HG03139 (cell line): ENCODE measurements around the gene DRC7.
"Not testable (repeated sequence)": the region's sequence is repeated elsewhere in the genome, so short reads cannot be mapped to it uniquely, and the experiment has no call there.

Experiments
- ATAC-seq: cut with Tn5 transposase; IDR thresholded peaks from one replicate; pipeline ENCODE4 v1.9.1; 2021; ENCODE audit not compliant: unreplicated experiment

The DRC7 gene

DNA sequence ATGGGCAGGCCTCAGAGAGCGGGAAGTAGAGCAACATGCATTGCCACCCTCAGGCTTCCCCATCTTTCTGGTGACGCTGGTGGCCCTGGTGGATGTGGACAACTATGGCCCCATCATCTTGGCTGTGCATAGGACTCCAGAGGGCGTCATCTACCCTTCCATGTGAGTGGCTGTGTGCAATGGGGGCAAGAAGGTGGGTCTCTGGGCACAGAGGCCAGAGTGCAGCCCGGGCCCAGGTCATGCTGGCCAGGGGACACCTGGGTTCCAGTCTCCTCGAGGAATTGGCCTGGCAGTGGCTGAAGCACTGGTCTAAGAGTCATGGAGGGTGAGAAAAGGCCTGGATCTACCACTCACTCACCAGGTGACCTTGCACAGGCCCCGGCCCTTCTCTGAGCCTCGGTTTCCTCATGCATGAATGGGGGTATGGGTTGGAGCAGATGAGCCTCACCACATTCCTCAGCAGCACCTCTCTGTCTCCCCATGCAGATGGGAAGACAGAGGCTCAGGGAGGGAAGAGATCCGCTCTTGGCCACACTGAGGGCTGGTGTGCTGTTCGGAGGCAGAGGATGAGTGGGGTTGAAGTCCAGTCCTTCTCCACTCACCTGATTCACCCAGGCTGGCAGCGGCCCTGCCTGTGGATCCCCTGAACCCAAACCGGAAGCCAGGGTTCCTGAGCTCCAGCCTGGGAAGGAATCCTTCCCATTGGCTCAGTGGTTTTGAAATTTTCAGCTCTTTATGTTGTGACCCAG lies 33.7 kb upstream of the DRC7 start:
- no peak for ATAC-seq

- ATAC-seq, result no peak
Measured at GRCh38 chr16:57661510-57661909, 33.1 kb upstream of the DRC7 start.

DNA sequence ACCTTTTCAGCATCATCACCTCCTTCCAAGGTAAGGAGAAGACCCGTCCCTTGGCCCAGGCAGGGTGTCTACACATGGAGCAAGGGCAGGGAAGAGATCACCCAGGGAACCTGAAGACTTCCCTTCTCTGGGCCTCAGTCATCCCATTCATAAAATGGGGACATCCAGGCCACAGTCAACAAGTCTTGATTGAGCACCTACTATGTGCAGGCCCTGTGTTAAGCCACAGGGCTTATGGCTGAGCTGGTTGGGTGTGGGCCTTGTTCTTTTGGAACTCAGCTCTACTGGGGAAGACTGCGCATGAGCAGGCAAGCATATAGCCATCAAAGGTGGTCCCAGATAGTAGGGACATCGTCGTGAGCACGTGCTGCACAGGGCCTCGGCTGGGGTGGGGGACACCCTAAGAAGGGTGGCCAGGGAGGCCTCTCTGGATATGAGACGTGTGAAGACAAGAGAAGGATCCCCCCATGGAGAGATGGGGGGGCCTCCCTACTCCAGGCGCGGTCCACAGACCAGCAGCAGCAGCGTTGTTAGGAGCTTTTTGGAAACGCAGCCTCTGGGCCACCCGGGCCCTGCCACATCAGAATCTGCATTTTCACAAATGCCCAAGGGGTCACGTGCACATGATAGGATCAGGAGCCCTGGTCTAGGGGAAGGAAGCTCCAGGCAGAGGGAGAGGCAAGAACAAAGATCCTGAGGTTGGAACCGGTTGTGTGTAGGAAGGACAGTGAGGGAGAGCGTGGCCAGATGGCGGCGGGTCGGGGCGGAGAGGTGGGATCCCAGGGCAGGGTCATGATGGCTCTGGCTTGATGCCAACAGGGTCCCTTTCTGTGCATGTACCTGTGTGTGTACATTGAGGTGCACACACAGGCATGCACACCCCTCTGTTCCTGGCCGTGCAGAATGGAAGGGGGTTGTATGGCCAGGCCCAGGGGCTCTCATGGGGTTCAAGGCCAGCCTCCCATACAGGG lies 32.4 kb upstream of the DRC7 start:
- ATAC-seq, result no peak

GRCh38 chr16:57663436-57663835 lies 31.2 kb upstream of the DRC7 start:
- ATAC-seq, result no peak

DNA sequence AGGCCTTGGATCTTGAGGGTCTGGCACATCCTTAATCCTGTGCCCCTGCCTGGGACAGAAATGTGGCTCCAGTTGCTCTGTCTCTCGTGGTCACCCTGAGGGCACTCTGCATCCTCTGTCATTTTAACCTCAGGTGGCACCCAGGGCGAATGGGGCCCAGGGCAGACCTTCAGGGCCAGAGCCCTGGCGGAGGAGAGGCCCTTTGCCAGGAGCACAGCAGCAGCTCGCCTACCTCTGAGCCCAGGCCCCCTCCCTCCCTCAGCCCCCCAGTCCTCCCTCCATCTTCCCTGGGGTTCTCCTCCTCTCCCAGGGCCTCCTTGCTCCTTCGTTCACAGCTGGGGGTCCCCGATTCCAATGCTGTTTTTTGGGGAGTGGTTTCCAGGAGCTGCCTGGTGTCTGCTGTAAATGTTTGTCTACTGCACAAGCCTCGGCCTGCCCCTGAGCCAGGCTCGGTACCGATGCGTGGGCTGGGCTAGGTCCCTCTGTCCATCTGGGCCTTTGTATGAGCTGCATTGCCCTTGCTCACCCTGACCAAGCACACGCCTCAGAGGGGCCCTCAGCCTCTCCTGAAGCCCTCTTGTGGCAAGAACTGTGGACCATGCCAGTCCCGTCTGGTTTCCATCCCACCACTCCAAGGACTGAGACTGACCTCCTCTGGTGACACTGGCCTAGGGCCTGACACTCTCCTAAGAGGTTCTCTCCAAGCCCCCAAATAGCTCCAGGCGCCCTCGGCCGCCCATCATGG lies 30.5 kb upstream of the DRC7 start:
- ATAC-seq, result no peak

DNA sequence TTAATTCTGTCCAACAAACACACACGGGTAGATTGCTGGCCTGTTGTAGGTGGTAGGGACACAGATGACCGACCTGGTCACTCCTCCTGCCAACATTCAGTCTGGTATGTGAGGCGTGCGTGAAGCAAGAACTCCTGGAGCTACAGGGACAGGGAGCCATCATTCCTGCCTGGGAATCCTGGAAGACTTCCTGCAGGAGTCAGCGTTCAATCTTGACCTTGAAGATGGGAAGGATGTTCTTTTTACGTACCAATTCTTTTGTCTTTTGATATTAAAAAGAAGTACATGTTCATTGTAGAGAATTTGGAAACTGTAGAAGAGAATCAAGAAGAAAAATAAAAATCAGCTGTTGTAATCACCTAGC lies 30.0 kb upstream of the DRC7 start:
- no peak for ATAC-seq

DNA sequence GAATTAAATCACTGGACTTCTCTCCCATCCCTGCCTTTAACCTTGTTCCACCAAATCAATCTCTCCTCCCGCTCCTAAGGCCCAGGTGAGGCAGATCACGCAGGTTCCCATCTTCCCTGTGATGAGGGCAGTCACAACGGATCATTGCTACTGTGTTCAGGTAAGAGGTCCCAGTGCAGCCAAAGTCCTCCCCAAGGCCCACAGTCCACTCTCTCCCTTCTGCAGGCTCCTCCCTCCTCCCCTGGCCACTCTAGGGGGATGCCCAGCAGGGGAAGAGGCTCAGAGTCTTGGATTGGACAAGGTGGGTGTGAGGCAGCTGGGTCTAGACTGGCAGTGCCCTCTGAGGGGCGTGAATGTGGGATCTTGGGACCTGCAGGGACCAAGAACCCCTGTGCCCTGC lies 29.1 kb upstream of the DRC7 start:
- ATAC-seq, result no peak

- no peak for ATAC-seq
Measured at GRCh38 chr16:57666353-57667047, 28.1 kb upstream of the DRC7 start.

- no peak for ATAC-seq
Measured at GRCh38 chr16:57667048-57667525, 27.5 kb upstream of the DRC7 start.

DNA sequence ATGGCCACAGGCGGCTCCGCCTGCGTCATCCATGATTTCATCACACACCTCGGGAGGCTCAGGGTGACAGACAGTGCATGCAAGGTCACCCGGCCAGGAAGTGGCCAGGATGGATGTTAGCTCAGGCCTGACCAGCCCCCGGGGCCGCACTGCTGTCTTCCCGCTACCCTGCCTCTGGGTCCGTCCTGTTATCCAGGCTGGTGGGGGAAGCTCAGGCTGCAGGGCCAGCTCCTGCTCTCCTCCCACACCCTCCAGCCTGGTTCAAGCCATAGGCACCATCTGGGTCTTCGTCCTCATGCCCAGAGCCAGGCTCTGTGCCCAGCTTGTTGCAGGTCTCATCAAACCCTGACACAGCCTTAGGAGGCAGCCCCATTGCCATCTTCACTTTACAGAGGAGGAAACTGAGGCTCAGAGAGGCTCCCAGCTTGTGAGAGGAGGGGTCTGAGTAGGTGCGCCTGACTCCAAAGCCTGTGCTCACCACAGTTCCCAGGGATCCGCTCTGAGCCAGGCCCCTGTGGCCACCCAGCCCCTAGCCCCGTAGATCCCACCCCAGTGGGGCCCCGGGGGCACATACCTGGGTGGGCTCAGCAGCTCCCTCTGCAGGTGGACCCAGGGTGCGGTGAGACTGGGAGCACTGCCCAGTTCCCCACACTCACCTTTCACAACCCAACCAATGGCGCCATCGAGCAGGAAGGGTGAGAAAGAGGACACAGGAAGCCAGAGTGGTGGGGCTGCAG lies 26.9 kb upstream of the DRC7 start:
- ATAC-seq, result no peak

GRCh38 chr16:57668263-57668571 lies 26.4 kb upstream of the DRC7 start, which contains the start of gene ADGRG3:
Gene ADGRG3, plus strand, starts transcription at chr16:57668306. Its CDS starts 42 bp downstream, at chr16:57668348.
- no peak for ATAC-seq

DNA sequence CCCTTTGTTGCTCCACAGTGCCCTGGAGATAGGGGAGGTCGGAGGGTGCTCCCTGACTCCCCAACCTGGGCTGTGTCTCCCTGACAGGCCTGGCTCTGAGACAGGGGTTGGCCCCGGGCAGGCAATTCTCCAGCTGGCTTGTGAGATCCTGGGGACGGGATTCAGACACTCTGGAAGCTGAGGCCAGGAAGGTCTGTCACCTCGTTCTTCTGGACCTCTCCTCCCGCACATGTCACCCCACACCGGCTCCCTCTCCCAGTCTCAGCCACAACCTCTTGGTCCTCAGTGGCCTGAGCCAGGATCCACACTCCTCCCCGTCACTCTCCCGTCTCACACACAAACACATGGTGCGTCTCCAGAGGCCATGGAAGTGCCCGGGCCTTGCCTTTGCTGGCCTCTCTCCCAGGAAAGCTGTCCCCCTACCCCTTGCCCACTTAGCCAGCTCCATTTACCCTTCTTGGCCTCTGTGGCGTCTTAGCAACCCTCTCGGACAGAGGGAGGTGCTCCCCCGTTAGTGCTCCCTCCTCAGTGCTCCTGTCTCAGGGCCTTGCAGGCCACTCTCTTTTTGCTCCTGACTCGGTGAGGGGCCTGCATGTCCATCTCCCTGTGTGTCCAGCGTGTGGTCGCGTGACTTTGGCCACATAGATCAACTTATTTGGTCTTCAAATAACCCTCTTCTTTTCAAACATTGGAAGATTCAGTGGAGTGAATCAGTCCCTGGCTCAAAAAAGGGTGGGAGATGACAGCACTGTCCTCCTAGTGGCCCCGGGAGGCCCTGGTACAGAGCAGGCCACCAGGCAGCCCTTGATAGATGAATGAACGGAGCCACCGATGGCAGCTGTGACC lies 25.8 kb upstream of the DRC7 start:
- no peak for ATAC-seq

GRCh38 chr16:57669476-57670162 lies 25.0 kb upstream of the DRC7 start:
- no peak for ATAC-seq

DNA sequence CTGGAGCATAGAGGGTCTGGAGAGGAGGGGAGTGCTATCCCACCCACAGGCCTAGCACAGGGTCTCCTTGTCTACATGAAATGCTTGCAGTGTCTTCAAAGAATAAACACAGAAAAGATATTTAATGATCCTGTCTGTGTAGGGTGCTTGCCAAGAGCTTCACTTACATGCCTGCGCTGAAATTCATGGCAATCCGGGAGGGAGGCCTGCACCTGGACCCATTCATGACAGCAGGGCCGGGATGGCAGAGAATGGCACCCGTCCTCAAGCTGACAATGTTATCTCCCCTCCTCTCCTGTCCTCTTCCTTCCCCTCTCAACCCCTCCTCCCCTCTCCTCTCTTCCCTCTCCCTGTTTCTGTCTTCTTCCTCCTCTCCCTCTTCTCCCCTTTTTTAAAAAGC lies 24.4 kb upstream of the DRC7 start:
- no peak for ATAC-seq

GRCh38 chr16:57671451-57671850 lies 23.2 kb upstream of the DRC7 start:
- not testable (repeated sequence) for ATAC-seq

DNA sequence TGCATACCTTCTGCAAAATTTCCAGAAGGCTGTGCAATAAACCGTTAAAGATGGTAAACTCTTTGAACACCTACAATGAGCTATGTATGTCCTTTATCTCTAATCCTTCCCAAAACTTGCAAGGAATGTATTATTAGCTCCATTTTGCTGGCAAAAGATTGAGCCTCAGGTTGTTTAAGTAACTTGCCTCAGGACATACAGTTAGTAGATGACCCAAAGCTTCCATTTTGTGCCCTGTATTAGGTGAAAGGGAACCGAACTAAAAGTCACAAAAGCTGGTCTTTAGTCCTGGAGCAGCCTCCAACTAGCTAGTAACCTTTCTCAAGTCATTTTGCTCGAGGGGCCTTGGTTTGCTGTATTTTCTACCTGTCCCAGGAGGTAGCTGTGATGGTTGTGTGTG lies 22.2 kb upstream of the DRC7 start:
- no peak for ATAC-seq

GRCh38 chr16:57672824-57673223 lies 21.8 kb upstream of the DRC7 start:
- no peak for ATAC-seq

- ATAC-seq, result no peak
Measured at GRCh38 chr16:57675741-57676551, 18.7 kb upstream of the DRC7 start.
